Measurements from ENCODE around the gene XYLB.

XYLB gene

GRCh38 chr3:38323060-38323459 lies 23.5 kb upstream of the XYLB start:
- DNase-seq (ENCODE audit: low spot score): no peak

GRCh38 chr3:38325256-38325655 lies 21.3 kb upstream of the XYLB start:
- no peak for DNase-seq (ENCODE audit: low spot score)

GRCh38 chr3:38327335-38328009 lies 19.1 kb upstream of the XYLB start:
- DNase-seq (ENCODE audit: low spot score): no peak

GRCh38 chr3:38331257-38332022 lies 15.1 kb upstream of the XYLB start:
- DNase-seq (ENCODE audit: low spot score): no peak

- no peak for DNase-seq (ENCODE audit: low spot score)
These were observed 14.4 kb upstream of the XYLB start for GRCh38 chr3:38332201-38332600.

GRCh38 chr3:38334142-38335055 lies 12.2 kb upstream of the XYLB start:
- no peak for DNase-seq (ENCODE audit: low spot score)

- DNase-seq (ENCODE audit: low spot score): no peak
These were observed 11.3 kb upstream of the XYLB start for GRCh38 chr3:38335263-38335662.

- no peak for DNase-seq (ENCODE audit: low spot score)
These were observed 8.9 kb upstream of the XYLB start for GRCh38 chr3:38337703-38338102.

- DNase-seq (ENCODE audit: low spot score): no peak
These were observed 2.6 kb upstream of the XYLB start for GRCh38 chr3:38343797-38344594.

- DNase-seq (ENCODE audit: low spot score): no peak
These were observed 552 bp upstream of the XYLB start for GRCh38 chr3:38345879-38346586.

GRCh38 chr3:38347421-38348200 lies 1.0 kb downstream of the XYLB start:
- no peak for DNase-seq (ENCODE audit: low spot score)

- no peak for DNase-seq (ENCODE audit: low spot score)
These were observed 2.3 kb downstream of the XYLB start for GRCh38 chr3:38348903-38349302.

GRCh38 chr3:38349684-38350359 lies 3.2 kb downstream of the XYLB start:
- no peak for DNase-seq (ENCODE audit: low spot score)

GRCh38 chr3:38353151-38353550 lies 6.6 kb downstream of the XYLB start:
- DNase-seq (ENCODE audit: low spot score): no peak

GRCh38 chr3:38354588-38355330 lies 8.2 kb downstream of the XYLB start:
- peak; percentile 33 for DNase-seq (ENCODE audit: low spot score)

GRCh38 chr3:38359038-38359437 lies 12.5 kb downstream of the XYLB start:
- no peak for DNase-seq (ENCODE audit: low spot score)

GRCh38 chr3:38360345-38360744 lies 13.8 kb downstream of the XYLB start:
- no peak for DNase-seq (ENCODE audit: low spot score)

GRCh38 chr3:38361496-38361895 lies 14.9 kb downstream of the XYLB start:
- no peak for DNase-seq (ENCODE audit: low spot score)

- DNase-seq (ENCODE audit: low spot score): no peak
These were observed 16.2 kb downstream of the XYLB start for GRCh38 chr3:38362825-38363224.
